ENCODE data around the gene HOXC6. TPM values are rescaled to one million over a fixed set of nuclear protein-coding genes. Genes with fewer than 3 reads are reported as not detected.
A peak's percentile ranks its signal among the peaks of the same experiment; 100 is the strongest.

The HOXC6 gene
- total RNA-seq, 6 experiments from 2014 or later: not detected

- no peak for DNase-seq
- Histone ChIP-seq H3K9me3 (no peaks in the 10 kb centered on the region), H3K4me3 (no peak overlapping the region), H3K27ac (no peak overlapping the region), H3K4me1 (no peaks in the 10 kb centered on the region), H3K36me3 (no peaks in the 10 kb centered on the region), H3K27me3 (peaks cover 0 to 64% of the 10 kb centered on the region in 2 donors)
- WGBS (ENCODE audit: insufficient coverage, low coverage, low lambda C conversion rate, missing lambda C conversion rate): 11% methylated on average over 8 of the region's 12 CpGs
- peak in 1 of 4 donors; percentile 22 for ATAC-seq
- no peak for TF ChIP-seq POLR2A (IDR thresholded peaks at IDR 0.05)
- TF ChIP-seq, protein P1, sequence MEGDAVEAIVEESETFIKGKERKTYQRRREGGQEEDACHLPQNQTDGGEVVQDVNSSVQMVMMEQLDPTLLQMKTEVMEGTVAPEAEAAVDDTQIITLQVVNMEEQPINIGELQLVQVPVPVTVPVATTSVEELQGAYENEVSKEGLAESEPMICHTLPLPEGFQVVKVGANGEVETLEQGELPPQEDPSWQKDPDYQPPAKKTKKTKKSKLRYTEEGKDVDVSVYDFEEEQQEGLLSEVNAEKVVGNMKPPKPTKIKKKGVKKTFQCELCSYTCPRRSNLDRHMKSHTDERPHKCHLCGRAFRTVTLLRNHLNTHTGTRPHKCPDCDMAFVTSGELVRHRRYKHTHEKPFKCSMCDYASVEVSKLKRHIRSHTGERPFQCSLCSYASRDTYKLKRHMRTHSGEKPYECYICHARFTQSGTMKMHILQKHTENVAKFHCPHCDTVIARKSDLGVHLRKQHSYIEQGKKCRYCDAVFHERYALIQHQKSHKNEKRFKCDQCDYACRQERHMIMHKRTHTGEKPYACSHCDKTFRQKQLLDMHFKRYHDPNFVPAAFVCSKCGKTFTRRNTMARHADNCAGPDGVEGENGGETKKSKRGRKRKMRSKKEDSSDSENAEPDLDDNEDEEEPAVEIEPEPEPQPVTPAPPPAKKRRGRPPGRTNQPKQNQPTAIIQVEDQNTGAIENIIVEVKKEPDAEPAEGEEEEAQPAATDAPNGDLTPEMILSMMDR (IDR thresholded peaks at IDR 0.05): no peak
- intact Hi-C loops (cut with DNase I): no loop called here
Observed at GRCh38 chr12:54051026-54051842, 23.0 kb downstream of the HOXC6 start.

DNA sequence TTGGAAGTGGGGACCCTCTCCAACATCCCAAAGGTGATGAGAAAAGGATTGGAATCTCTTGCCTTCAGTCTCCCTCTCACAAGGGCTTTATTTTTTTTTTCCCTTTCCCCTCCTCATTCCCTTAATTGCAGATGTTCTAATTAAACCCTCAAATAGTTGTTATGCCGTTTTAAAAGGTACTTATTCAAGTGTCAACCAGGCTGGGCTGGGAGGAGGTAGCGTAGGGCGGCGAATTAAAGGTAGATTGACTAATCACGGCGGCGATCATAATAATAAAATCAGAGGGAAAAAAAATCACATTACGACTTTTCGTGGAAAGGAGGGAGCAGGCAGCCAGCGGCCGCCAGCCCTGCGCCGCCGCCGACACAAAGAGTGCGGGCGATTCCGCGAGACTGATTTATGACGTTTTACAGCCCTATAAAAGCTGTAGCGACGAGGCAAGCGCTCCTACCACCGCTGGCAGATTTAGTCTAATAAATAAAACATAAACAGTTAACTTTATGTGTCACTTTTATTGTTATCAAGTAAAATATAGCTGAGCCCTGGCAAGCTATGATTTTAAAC lies 23.7 kb downstream of the HOXC6 start:
- TF ChIP-seq POLR2A (IDR thresholded peaks at IDR 0.05): no peak
- TF ChIP-seq, protein P1 (IDR thresholded peaks at IDR 0.05): no peak
- WGBS (ENCODE audit: insufficient coverage, low coverage, low lambda C conversion rate, missing lambda C conversion rate): 4% methylated on average over 24 of the region's 24 CpGs
- no peaks in the 10 kb centered on the region for H3K36me3 ChIP-seq
- H3K4me3 ChIP-seq: no peak overlapping the region
- H3K4me1 ChIP-seq: no peaks in the 10 kb centered on the region
- ATAC-seq (no peak), DNase-seq (no peak)
- no peak overlapping the region for H3K27ac ChIP-seq
- intact Hi-C loops (cut with DNase I): no loop called here
- H3K9me3 ChIP-seq: no peaks in the 10 kb centered on the region
- peaks cover 0 to 57% of the 10 kb centered on the region in 2 donors for H3K27me3 ChIP-seq

DNA sequence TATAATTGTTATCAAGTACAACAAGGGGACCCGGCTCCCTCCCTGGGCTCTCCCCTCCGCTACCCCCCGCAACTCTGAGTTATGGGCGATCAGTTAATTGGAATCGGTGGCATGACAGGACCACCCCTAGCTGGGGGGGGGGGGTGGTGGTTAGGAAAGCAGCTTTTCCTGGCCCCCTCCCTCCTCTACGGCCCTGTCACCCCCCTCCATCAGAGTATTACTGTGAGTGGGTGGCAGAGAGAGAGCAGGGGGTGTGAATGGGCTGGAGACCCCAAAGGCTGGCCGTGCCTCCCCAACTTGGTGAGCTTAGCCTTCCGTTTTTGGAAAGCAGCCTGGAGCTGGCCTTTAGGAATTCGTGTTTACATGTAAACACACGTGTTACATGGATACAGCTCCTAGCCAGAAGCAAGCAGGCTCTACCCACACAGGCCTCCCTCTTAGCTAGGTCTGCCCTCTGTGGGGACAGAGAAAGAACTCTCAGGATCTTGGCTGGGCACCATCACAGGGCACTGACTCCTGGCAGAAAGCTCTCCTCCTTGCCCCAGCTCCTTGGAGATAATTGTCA lies 24.3 kb downstream of the HOXC6 start:
- Histone ChIP-seq H3K36me3 (no peaks in the 10 kb centered on the region), H3K4me3 (no peak overlapping the region), H3K4me1 (no peaks in the 10 kb centered on the region), H3K27me3 (peaks cover 0 to 51% of the 10 kb centered on the region in 2 donors), H3K27ac (no peak overlapping the region), H3K9me3 (no peaks in the 10 kb centered on the region)
- TF ChIP-seq, protein P1 (IDR thresholded peaks at IDR 0.05): no peak
- no peak for TF ChIP-seq POLR2A (IDR thresholded peaks at IDR 0.05)
- WGBS (ENCODE audit: insufficient coverage, low coverage, low lambda C conversion rate, missing lambda C conversion rate): 10% methylated on average over 8 of the region's 10 CpGs
- ATAC-seq: no peak
- DNase-seq: no peak
- intact Hi-C loops (cut with DNase I): no loop called here

GRCh38 chr12:54053003-54053750 lies 24.9 kb downstream of the HOXC6 start:
- H3K4me3 ChIP-seq: peak overlapping the region; percentile 9 to 37 (median 26)
- peak; percentile 19 to 54 (median 38) for ATAC-seq
- WGBS (ENCODE audit: insufficient coverage, low coverage, low lambda C conversion rate, missing lambda C conversion rate): 2% methylated on average over 11 of the region's 22 CpGs
- peaks cover 0 to 44% of the 10 kb centered on the region in 2 donors for H3K27me3 ChIP-seq
- TF ChIP-seq, protein P1 (IDR thresholded peaks at IDR 0.05): no peak
- no peak for TF ChIP-seq POLR2A (IDR thresholded peaks at IDR 0.05)
- DNase-seq: no peak
- no peaks in the 10 kb centered on the region for H3K4me1 ChIP-seq
- no peak overlapping the region for H3K27ac ChIP-seq
- no peaks in the 10 kb centered on the region for H3K36me3 ChIP-seq
- intact Hi-C loops (cut with DNase I): no loop called here
- H3K9me3 ChIP-seq: no peaks in the 10 kb centered on the region
